ENCODE measurements around the gene GALNTL6. TPM values are rescaled to one million over a fixed set of nuclear protein-coding genes. Genes with fewer than 3 reads are reported as not detected.

GALNTL6 gene
- total RNA-seq, 1 donor, result under 0.01 TPM

- no peak overlapping the region for H3K4me2 ChIP-seq (ENCODE audit: insufficient read depth, low read length)
- no peak overlapping the region for H3K27ac ChIP-seq (ENCODE audit: low read depth, low read length)
- no peaks in the 10 kb centered on the region for H4K20me1 ChIP-seq (ENCODE audit: insufficient read depth, low read length)
- H3K27me3 ChIP-seq (ENCODE audit: insufficient read depth, low read length), result peaks cover under 1% of the 10 kb centered on the region
- H3K36me3 ChIP-seq (ENCODE audit: insufficient read depth, low read length), result no peaks in the 10 kb centered on the region
- no peak for DNase-seq (ENCODE audit: insufficient read length, low spot score, missing footprints)
- no peak overlapping the region for H3K4me3 ChIP-seq (ENCODE audit: insufficient read depth, low read length)
- H3K4me1 ChIP-seq (ENCODE audit: insufficient read depth, low read length), result peaks cover 11% of the 10 kb centered on the region
- no peak overlapping the region for H2AFZ ChIP-seq (ENCODE audit: low read length)
- TF ChIP-seq, protein P1, sequence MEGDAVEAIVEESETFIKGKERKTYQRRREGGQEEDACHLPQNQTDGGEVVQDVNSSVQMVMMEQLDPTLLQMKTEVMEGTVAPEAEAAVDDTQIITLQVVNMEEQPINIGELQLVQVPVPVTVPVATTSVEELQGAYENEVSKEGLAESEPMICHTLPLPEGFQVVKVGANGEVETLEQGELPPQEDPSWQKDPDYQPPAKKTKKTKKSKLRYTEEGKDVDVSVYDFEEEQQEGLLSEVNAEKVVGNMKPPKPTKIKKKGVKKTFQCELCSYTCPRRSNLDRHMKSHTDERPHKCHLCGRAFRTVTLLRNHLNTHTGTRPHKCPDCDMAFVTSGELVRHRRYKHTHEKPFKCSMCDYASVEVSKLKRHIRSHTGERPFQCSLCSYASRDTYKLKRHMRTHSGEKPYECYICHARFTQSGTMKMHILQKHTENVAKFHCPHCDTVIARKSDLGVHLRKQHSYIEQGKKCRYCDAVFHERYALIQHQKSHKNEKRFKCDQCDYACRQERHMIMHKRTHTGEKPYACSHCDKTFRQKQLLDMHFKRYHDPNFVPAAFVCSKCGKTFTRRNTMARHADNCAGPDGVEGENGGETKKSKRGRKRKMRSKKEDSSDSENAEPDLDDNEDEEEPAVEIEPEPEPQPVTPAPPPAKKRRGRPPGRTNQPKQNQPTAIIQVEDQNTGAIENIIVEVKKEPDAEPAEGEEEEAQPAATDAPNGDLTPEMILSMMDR (IDR thresholded peaks at IDR 0.05; ENCODE audit: extremely low read depth, low read depth, low read length), result no peak
- H3K9me3 ChIP-seq (ENCODE audit: low read depth, low read length), result no peaks in the 10 kb centered on the region
- H3K79me2 ChIP-seq (ENCODE audit: insufficient read depth, low read length), result no peaks in the 10 kb centered on the region
These were observed 1170.4 kb downstream of the GALNTL6 start for GRCh38 chr4:172983631-172984030.

DNA sequence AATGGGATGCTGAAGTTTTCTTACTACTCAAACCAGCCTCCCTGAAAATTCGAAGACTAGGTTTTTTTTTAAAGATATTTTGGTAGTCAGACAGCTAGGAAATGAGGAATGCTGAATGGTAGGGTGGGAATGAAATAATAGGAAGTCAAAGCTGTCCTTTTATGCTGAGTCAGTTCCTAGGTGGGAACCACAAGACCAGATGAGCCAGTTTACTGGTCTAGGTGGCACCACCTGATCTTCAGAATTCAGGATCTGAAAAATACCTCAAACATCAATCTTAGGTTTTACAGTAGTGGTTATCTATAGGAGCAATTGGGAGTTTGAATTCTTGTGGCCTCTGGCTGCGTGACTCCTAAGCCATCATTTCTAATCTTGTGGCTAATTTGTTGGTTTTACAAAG lies 1172.3 kb downstream of the GALNTL6 start:
- no peak overlapping the region for H2AFZ ChIP-seq (ENCODE audit: low read length)

GRCh38 chr4:172986114-172986513 lies 1172.9 kb downstream of the GALNTL6 start:
- Histone ChIP-seq H3K36me3 (ENCODE audit: insufficient read depth, low read length) (no peaks in the 10 kb centered on the region), H3K4me3 (ENCODE audit: insufficient read depth, low read length) (no peak overlapping the region), H3K79me2 (ENCODE audit: insufficient read depth, low read length) (no peaks in the 10 kb centered on the region), H4K20me1 (ENCODE audit: insufficient read depth, low read length) (no peaks in the 10 kb centered on the region), H3K4me1 (ENCODE audit: insufficient read depth, low read length) (peaks cover 11% of the 10 kb centered on the region), H3K4me2 (ENCODE audit: insufficient read depth, low read length) (no peak overlapping the region), H3K27me3 (ENCODE audit: insufficient read depth, low read length) (no peaks in the 10 kb centered on the region), H2AFZ (ENCODE audit: low read length) (no peak overlapping the region), H3K9me3 (ENCODE audit: low read depth, low read length) (no peaks in the 10 kb centered on the region), H3K27ac (ENCODE audit: low read depth, low read length) (no peak overlapping the region)
- no peak for DNase-seq (ENCODE audit: insufficient read length, low spot score, missing footprints)
- TF ChIP-seq, protein P1 (IDR thresholded peaks at IDR 0.05; ENCODE audit: extremely low read depth, low read depth, low read length), result no peak

More for the DNA sequence above, 1172.3 kb downstream of the GALNTL6 start:
- Histone ChIP-seq H3K79me2 (ENCODE audit: insufficient read depth, low read length) (no peaks in the 10 kb centered on the region), H3K36me3 (ENCODE audit: insufficient read depth, low read length) (no peaks in the 10 kb centered on the region), H3K27ac (ENCODE audit: low read depth, low read length) (no peak overlapping the region), H3K27me3 (ENCODE audit: insufficient read depth, low read length) (no peaks in the 10 kb centered on the region), H4K20me1 (ENCODE audit: insufficient read depth, low read length) (no peaks in the 10 kb centered on the region), H3K4me2 (ENCODE audit: insufficient read depth, low read length) (no peak overlapping the region), H3K4me1 (ENCODE audit: insufficient read depth, low read length) (peaks cover 11% of the 10 kb centered on the region), H3K9me3 (ENCODE audit: low read depth, low read length) (no peaks in the 10 kb centered on the region), H3K4me3 (ENCODE audit: insufficient read depth, low read length) (no peak overlapping the region)
- DNase-seq (ENCODE audit: insufficient read length, low spot score, missing footprints), result no peak
- TF ChIP-seq, protein P1 (IDR thresholded peaks at IDR 0.05; ENCODE audit: extremely low read depth, low read depth, low read length), result no peak

- Histone ChIP-seq H3K4me1 (ENCODE audit: insufficient read depth, low read length) (no peaks in the 10 kb centered on the region), H3K4me3 (ENCODE audit: insufficient read depth, low read length) (no peak overlapping the region), H3K27me3 (ENCODE audit: insufficient read depth, low read length) (no peaks in the 10 kb centered on the region), H4K20me1 (ENCODE audit: insufficient read depth, low read length) (no peaks in the 10 kb centered on the region), H3K9me3 (ENCODE audit: low read depth, low read length) (no peaks in the 10 kb centered on the region), H2AFZ (ENCODE audit: low read length) (no peak overlapping the region), H3K4me2 (ENCODE audit: insufficient read depth, low read length) (no peak overlapping the region), H3K79me2 (ENCODE audit: insufficient read depth, low read length) (no peaks in the 10 kb centered on the region), H3K27ac (ENCODE audit: low read depth, low read length) (no peak overlapping the region), H3K36me3 (ENCODE audit: insufficient read depth, low read length) (no peaks in the 10 kb centered on the region)
- TF ChIP-seq, protein P1 (IDR thresholded peaks at IDR 0.05; ENCODE audit: extremely low read depth, low read depth, low read length), result no peak
- no peak for DNase-seq (ENCODE audit: insufficient read length, low spot score, missing footprints)
These were observed 1177.0 kb downstream of the GALNTL6 start for GRCh38 chr4:172989984-172990820.

All from osteoblast (primary cell).